Calu3 (cell line): Measurements from ENCODE around the gene ANKLE2. TPM values are rescaled to one million over a fixed set of nuclear protein-coding genes. Genes with fewer than 3 reads are reported as not detected.

ENCODE experiments used
- BruUV-seq: library from RNA; stranded (reverse); fragments of 400-500 nt; replicated peaks from 2 replicates; lab custom pipeline; 2021; lab: Mats Ljungman, UMichigan
- CTCF ChIA-PET: fragments of 300-600 bp; sonication (Branson Sonifier 250); formaldehyde crosslinking; loops from one replicate; lab custom pipeline; 2022; ENCODE audit warnings: antibody characterized with exemption; lab: Charles Lee
- DNase-seq: peaks from one replicate; pipeline ENCODE4 v3.0.0; 2022
- H3K27ac Mint-ChIP-seq: one replicate; pipeline ENCODE4 v1.8.0; 2022; ENCODE audit warnings: mixed read lengths; ENCODE audit not compliant: unreplicated experiment
- H3K27me3 Mint-ChIP-seq: one replicate; pipeline ENCODE4 v1.8.0; 2022; ENCODE audit warnings: mixed read lengths; ENCODE audit not compliant: unreplicated experiment
- H3K36me3 Mint-ChIP-seq: one replicate; pipeline ENCODE4 v1.8.0; 2022; ENCODE audit warnings: mild to moderate bottlenecking, moderate library complexity, mixed read lengths; ENCODE audit not compliant: insufficient read depth, unreplicated experiment
- H3K4me1 Mint-ChIP-seq: one replicate; pipeline ENCODE4 v1.8.0; 2022; ENCODE audit warnings: mild to moderate bottlenecking, low read depth, mixed read lengths; ENCODE audit not compliant: unreplicated experiment
- H3K4me3 Mint-ChIP-seq: one replicate; pipeline ENCODE4 v1.8.0; 2022; ENCODE audit warnings: mild to moderate bottlenecking, low read depth, moderate library complexity, mixed read lengths; ENCODE audit not compliant: unreplicated experiment
- H3K9me3 Mint-ChIP-seq: one replicate; pipeline ENCODE4 v1.8.0; 2022; ENCODE audit warnings: low read depth, mixed read lengths; ENCODE audit not compliant: unreplicated experiment
- intact Hi-C: fragments of 100-400 bp; cut with micrococcal nuclease; formaldehyde crosslinking; loops from one replicate; pipeline ENCODE4 v1.10.0; 2022; ENCODE audit not compliant: unreplicated experiment
- total RNA-seq: library from RNA; stranded (reverse); gene quantifications from 2 replicates; pipeline ENCODE4 v1.2.3, GENCODE V29; 2022
- TF ChIP-seq, protein P1 (sequence below): fragments of 200-600 bp; IDR thresholded peaks from one replicate; pipeline ENCODE4 v1.8.0; 2022; ENCODE audit warnings: antibody characterized with exemption; ENCODE audit not compliant: unreplicated experiment

ANKLE2 gene
- total RNA-seq, 1 experiment from 2014 or later = 190 TPM

- Mint-ChIP-seq H3K27ac (peak within 1 kb of the TSS; percentile 62), H3K4me3 (peak within 1 kb of the TSS; percentile 68), H3K27me3 (no peaks in the 10 kb centered on the region), H3K4me1 (no peaks in the 10 kb centered on the region), H3K36me3 (peaks cover 81% of the 10 kb centered on the region), H3K9me3 (no peaks in the 10 kb centered on the region)
- TF ChIP-seq, protein P1, sequence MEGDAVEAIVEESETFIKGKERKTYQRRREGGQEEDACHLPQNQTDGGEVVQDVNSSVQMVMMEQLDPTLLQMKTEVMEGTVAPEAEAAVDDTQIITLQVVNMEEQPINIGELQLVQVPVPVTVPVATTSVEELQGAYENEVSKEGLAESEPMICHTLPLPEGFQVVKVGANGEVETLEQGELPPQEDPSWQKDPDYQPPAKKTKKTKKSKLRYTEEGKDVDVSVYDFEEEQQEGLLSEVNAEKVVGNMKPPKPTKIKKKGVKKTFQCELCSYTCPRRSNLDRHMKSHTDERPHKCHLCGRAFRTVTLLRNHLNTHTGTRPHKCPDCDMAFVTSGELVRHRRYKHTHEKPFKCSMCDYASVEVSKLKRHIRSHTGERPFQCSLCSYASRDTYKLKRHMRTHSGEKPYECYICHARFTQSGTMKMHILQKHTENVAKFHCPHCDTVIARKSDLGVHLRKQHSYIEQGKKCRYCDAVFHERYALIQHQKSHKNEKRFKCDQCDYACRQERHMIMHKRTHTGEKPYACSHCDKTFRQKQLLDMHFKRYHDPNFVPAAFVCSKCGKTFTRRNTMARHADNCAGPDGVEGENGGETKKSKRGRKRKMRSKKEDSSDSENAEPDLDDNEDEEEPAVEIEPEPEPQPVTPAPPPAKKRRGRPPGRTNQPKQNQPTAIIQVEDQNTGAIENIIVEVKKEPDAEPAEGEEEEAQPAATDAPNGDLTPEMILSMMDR = no peak
- no TSS peak for BruUV-seq
- intact Hi-C loops = no loop called here
- peak; percentile 93 for DNase-seq
- CTCF ChIA-PET = no interaction called here
Measured at GRCh38 chr12:132710405-132711079, 51.1 kb downstream of the ANKLE2 start, which contains the start of gene PGAM5. PGAM5 (plus strand) TSS chr12:132710842; CDS start chr12:132710877, 35 bp downstream.

DNA sequence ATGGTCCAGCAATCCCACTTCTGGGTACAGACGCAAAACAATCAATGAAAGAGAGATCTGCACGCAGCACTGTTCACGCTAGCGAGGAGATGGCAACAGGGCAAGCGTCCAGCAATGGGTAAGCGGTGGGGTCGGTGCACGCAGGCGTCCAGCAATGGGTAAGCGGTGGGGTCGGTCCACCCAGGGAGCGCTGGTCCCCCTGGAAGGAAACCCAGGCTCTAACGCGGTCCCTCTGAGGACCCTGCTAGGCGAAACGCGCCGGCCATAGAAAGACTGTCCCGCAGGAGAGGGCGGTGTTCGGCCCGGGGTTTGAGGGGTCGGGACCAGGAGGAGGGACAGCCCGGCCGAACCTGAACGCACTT, 51.6 kb downstream of the ANKLE2 start:
- Mint-ChIP-seq H3K27me3 (no peaks in the 10 kb centered on the region), H3K4me3 (peak overlapping the region; percentile 68), H3K27ac (peak overlapping the region; percentile 62), H3K4me1 (no peaks in the 10 kb centered on the region), H3K9me3 (no peaks in the 10 kb centered on the region), H3K36me3 (peaks cover 76% of the 10 kb centered on the region)
- TSS peak; percentile 86 for BruUV-seq
- DNase-seq = no peak
- TF ChIP-seq, protein P1 = no peak
- CTCF ChIA-PET = no interaction called here
- intact Hi-C loops = no loop called here

DNA sequence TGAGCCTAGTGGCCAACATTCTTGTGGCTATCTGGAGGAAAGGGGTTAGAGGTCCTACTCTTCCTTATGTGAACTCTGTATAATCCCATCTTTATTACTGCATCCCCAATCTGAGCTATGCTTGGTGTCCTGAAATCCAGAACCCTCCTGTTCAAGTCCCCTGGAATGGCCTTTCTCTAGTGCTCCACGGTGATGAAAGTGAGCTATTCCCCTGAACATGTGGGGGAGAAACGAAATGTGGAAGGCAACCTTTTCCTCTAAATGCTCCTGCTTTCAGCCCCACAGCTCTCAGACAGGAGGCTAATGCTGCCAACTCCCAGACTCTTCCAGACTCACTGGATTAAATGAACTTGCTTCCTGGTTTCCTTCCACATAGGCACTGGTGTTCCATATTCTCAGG, 53.5 kb downstream of the ANKLE2 start:
- no peaks in the 10 kb centered on the region for H3K4me1 Mint-ChIP-seq
- CTCF ChIA-PET = no interaction called here
- H3K36me3 Mint-ChIP-seq = peaks cover 73% of the 10 kb centered on the region
- no peak for DNase-seq
- H3K9me3 Mint-ChIP-seq = no peaks in the 10 kb centered on the region
- no peak overlapping the region for H3K4me3 Mint-ChIP-seq
- intact Hi-C loops = no loop called here
- no peaks in the 10 kb centered on the region for H3K27me3 Mint-ChIP-seq
- H3K27ac Mint-ChIP-seq = no peak overlapping the region
- no TSS peak for BruUV-seq
- TF ChIP-seq, protein P1 = no peak

GRCh38 chr12:132707241-132707640, 54.4 kb downstream of the ANKLE2 start:
- CTCF ChIA-PET = no interaction called here
- no TSS peak for BruUV-seq
- Mint-ChIP-seq H3K9me3 (no peaks in the 10 kb centered on the region), H3K4me1 (no peaks in the 10 kb centered on the region), H3K27me3 (no peaks in the 10 kb centered on the region), H3K4me3 (no peak overlapping the region), H3K36me3 (peaks cover 75% of the 10 kb centered on the region), H3K27ac (peak overlapping the region; percentile 22)
- TF ChIP-seq, protein P1 = no peak
- no peak for DNase-seq
- intact Hi-C loops = no loop called here
